Loucy (cell line): ENCODE results near the gene GNAL.

ENCODE experiments used
- H2AFZ ChIP-seq: fragments of 200-600 bp; sonication (generic); 2 replicates; pipeline ENCODE4 v1.6.0; 2016; ENCODE audit warnings: antibody characterized with exemption, mild to moderate bottlenecking, low read length, moderate library complexity
- H3F3A ChIP-seq: fragments of 200-600 bp; 2 replicates; pipeline ENCODE4 v1.6.0; 2016; ENCODE audit warnings: antibody characterized with exemption, low read depth, mild to moderate bottlenecking
- H3K27me3 ChIP-seq: fragments of 200-600 bp; sonication (generic); 2 replicates; pipeline ENCODE4 v1.6.1; 2014; ENCODE audit warnings: low read length, mild to moderate bottlenecking; ENCODE audit not compliant: insufficient read depth, poor library complexity, severe bottlenecking
- H3K36me3 ChIP-seq: fragments of 200-600 bp; sonication (generic); 2 replicates; pipeline ENCODE4 v1.6.1; 2016; ENCODE audit warnings: low read length; ENCODE audit not compliant: insufficient read depth
- H3K4me1 ChIP-seq: fragments of 200-600 bp; sonication (generic); 2 replicates; pipeline ENCODE4 v1.5.1; 2014; ENCODE audit warnings: low read length, mild to moderate bottlenecking; ENCODE audit not compliant: insufficient read depth, poor library complexity, severe bottlenecking
- H3K4me2 ChIP-seq: fragments of 200-600 bp; sonication (generic); 2 replicates; pipeline ENCODE4 v1.6.0; 2014; ENCODE audit warnings: antibody characterized with exemption, low read length, low read depth, mild to moderate bottlenecking; ENCODE audit not compliant: poor library complexity, severe bottlenecking
- H3K4me3 ChIP-seq: fragments of 200-600 bp; sonication (generic); 2 replicates; pipeline ENCODE4 v1.5.1; 2014; ENCODE audit warnings: low read length, mild to moderate bottlenecking, mixed read lengths; ENCODE audit not compliant: poor library complexity, severe bottlenecking
- H3K79me2 ChIP-seq: fragments of 200-600 bp; sonication (generic); 2 replicates; pipeline ENCODE4 v1.6.1; 2014; ENCODE audit warnings: low read length; ENCODE audit not compliant: insufficient read depth
- H3K9ac ChIP-seq: fragments of 200-600 bp; sonication (generic); 2 replicates; pipeline ENCODE4 v1.6.0; 2014; ENCODE audit warnings: mild to moderate bottlenecking, low read depth, low read length, moderate library complexity; ENCODE audit not compliant: poor library complexity, severe bottlenecking
- H3K9me2 ChIP-seq: fragments of 200-600 bp; sonication (generic); replicated peaks from 2 replicates; pipeline ENCODE4 v1.6.1; 2016; ENCODE audit warnings: low read depth, low read length, mixed read lengths
- H3K9me3 ChIP-seq: fragments of 200-600 bp; sonication (generic); 2 replicates; pipeline ENCODE4 v1.6.1; 2014; ENCODE audit warnings: mild to moderate bottlenecking, antibody characterized with exemption, low read length, low read depth; ENCODE audit not compliant: insufficient read depth
- H4K20me1 ChIP-seq: fragments of 200-600 bp; sonication (generic); 2 replicates; pipeline ENCODE4 v1.6.0; 2014; ENCODE audit warnings: antibody characterized with exemption, low read length, mild to moderate bottlenecking; ENCODE audit not compliant: insufficient read depth, poor library complexity, severe bottlenecking
- EZH2phosphoT487 ChIP-seq: fragments of 200-600 bp; IDR thresholded peaks from 2 replicates; pipeline ENCODE4 v1.6.1; 2018; ENCODE audit warnings: antibody characterized with exemption, mild to moderate bottlenecking, moderate library complexity, borderline replicate concordance
- TF ChIP-seq, protein P1 (sequence below): fragments of 200-600 bp; sonication (generic); conservative IDR thresholded peaks from 2 replicates; pipeline ENCODE4 v1.5.1; 2014; ENCODE audit warnings: mild to moderate bottlenecking, antibody characterized with exemption, low read length

Gene GNAL

DNA sequence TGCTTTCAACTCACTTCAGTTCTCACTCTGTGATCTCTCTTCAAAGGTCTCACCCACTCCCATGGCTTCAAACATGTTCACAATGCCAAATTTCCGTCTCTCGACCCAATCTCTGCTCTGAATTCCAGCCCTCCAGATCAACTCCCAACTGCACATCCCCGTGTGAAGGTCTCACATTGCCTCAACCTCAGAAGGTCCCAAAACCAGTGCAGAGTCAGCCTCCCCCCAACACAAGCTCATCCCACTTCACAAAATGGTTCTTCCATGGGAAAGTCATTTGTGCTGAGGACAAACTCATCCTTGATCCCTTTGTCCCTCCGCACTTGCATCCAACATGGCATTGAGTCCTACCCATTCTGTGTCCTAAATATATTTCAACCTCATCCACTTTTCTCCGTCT is 31.0 kb upstream of the GNAL start:
- no peak overlapping the region for H3K9ac ChIP-seq
- TF ChIP-seq, protein P1, sequence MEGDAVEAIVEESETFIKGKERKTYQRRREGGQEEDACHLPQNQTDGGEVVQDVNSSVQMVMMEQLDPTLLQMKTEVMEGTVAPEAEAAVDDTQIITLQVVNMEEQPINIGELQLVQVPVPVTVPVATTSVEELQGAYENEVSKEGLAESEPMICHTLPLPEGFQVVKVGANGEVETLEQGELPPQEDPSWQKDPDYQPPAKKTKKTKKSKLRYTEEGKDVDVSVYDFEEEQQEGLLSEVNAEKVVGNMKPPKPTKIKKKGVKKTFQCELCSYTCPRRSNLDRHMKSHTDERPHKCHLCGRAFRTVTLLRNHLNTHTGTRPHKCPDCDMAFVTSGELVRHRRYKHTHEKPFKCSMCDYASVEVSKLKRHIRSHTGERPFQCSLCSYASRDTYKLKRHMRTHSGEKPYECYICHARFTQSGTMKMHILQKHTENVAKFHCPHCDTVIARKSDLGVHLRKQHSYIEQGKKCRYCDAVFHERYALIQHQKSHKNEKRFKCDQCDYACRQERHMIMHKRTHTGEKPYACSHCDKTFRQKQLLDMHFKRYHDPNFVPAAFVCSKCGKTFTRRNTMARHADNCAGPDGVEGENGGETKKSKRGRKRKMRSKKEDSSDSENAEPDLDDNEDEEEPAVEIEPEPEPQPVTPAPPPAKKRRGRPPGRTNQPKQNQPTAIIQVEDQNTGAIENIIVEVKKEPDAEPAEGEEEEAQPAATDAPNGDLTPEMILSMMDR: no peak
- no peak for TF ChIP-seq EZH2phosphoT487
- no peaks in the 10 kb centered on the region for H3K27me3 ChIP-seq

DNA sequence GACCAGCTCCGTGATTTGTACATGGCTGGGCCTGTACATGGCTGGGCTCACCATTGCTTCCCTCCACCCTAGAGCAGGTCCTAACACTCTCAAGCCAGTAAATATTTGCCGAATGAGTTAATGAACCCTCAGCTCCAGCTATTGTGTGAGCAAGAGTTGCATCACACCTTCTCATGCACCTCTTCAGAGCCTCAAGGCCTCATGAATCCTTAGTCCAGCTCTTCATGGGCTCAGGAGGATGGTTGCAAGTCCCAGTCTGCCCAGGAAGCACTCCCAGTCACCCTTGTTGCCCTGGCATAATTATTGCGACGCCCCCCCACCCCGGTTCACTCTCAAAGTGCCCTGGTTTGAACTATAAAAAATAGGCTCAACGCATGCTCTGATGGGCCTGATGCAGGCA is 30.1 kb upstream of the GNAL start:
- Histone ChIP-seq H4K20me1 (no peaks in the 10 kb centered on the region), H3K4me3 (no peak overlapping the region), H3K9me2 (no peaks in the 10 kb centered on the region), H3K9ac (no peak overlapping the region), H3F3A (no peaks in the 10 kb centered on the region), H3K27me3 (no peaks in the 10 kb centered on the region), H2AFZ (no peak overlapping the region), H3K4me2 (no peak overlapping the region), H3K36me3 (no peaks in the 10 kb centered on the region), H3K9me3 (no peaks in the 10 kb centered on the region), H3K4me1 (no peaks in the 10 kb centered on the region), H3K79me2 (no peaks in the 10 kb centered on the region)
- TF ChIP-seq, protein P1: no peak
- no peak for TF ChIP-seq EZH2phosphoT487

More for the DNA sequence above, 31.0 kb upstream of the GNAL start:
- H3K4me3 ChIP-seq: no peak overlapping the region
- H3F3A ChIP-seq: no peaks in the 10 kb centered on the region
- no peaks in the 10 kb centered on the region for H4K20me1 ChIP-seq
- no peaks in the 10 kb centered on the region for H3K9me3 ChIP-seq
- H3K36me3 ChIP-seq: no peaks in the 10 kb centered on the region
- no peaks in the 10 kb centered on the region for H3K4me1 ChIP-seq
- H3K4me2 ChIP-seq: no peak overlapping the region
- no peaks in the 10 kb centered on the region for H3K9me2 ChIP-seq
- no peak overlapping the region for H2AFZ ChIP-seq
- no peaks in the 10 kb centered on the region for H3K79me2 ChIP-seq

DNA sequence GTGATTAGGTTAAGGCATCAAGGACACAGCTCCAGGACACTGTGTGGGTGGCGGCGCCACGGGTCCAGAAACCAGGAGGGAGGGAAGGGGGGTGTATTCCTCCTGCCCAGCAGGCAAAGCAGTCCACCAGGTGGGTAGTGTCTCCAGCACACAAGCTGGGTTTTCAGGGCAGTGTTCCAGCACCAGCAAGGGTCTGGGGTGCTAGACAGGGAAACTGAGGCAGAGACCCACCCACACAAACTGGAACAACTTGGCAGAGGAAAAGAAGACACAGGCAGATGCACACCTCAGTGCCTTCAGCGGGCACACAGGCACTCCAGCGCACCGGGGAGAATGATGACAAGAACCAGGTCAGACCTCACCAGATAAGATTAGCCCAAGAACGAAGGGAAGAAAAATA is 28.4 kb upstream of the GNAL start:
- no peaks in the 10 kb centered on the region for H3K79me2 ChIP-seq
- no peaks in the 10 kb centered on the region for H3K27me3 ChIP-seq
- no peak overlapping the region for H3K9ac ChIP-seq
- no peaks in the 10 kb centered on the region for H3K36me3 ChIP-seq
- TF ChIP-seq, protein P1: no peak
- no peak for TF ChIP-seq EZH2phosphoT487
- no peaks in the 10 kb centered on the region for H3K9me3 ChIP-seq
- no peak overlapping the region for H3K4me2 ChIP-seq
- H3K4me1 ChIP-seq: no peaks in the 10 kb centered on the region
- no peaks in the 10 kb centered on the region for H3F3A ChIP-seq
- H3K9me2 ChIP-seq: no peaks in the 10 kb centered on the region
- H2AFZ ChIP-seq: no peak overlapping the region
- no peaks in the 10 kb centered on the region for H4K20me1 ChIP-seq
- no peak overlapping the region for H3K4me3 ChIP-seq
